Ishikawa (cell line): ENCODE results near the gene ACHE.

Experiments
- CEBPB ChIP-seq: IDR thresholded peaks from 2 replicates; pipeline ENCODE4 v1.6.1; 2012
- CREB1 ChIP-seq: IDR thresholded peaks from 2 replicates; pipeline ENCODE4 v1.6.1; 2012; ENCODE audit warnings: low read depth
- EGR1 ChIP-seq: IDR thresholded peaks from 2 replicates; pipeline ENCODE4 v1.6.1; 2012
- EP300 ChIP-seq: IDR thresholded peaks from 2 replicates; pipeline ENCODE4 v1.6.1; 2012; ENCODE audit warnings: borderline replicate concordance
- FOXM1 ChIP-seq: IDR thresholded peaks from 2 replicates; pipeline ENCODE4 v1.6.1; 2012; ENCODE audit warnings: low read depth, borderline replicate concordance
- MAX ChIP-seq: IDR thresholded peaks from 2 replicates; pipeline ENCODE4 v1.6.1; 2012
- NFIC ChIP-seq: IDR thresholded peaks from 2 replicates; pipeline ENCODE4 v1.6.1; 2012
- RAD21 ChIP-seq: IDR thresholded peaks from 2 replicates; pipeline ENCODE4 v1.6.1; 2012; ENCODE audit warnings: low read depth
- REST ChIP-seq: IDR thresholded peaks from 2 replicates; pipeline ENCODE4 v1.6.1; 2012; ENCODE audit warnings: low read depth, mild to moderate bottlenecking
- TAF1 ChIP-seq: IDR thresholded peaks from 2 replicates; pipeline ENCODE4 v1.6.1; 2012; ENCODE audit warnings: low read depth, mild to moderate bottlenecking
- TCF12 ChIP-seq: IDR thresholded peaks from 2 replicates; pipeline ENCODE4 v1.6.1; 2012; ENCODE audit warnings: low read depth
- TEAD4 ChIP-seq: IDR thresholded peaks from 2 replicates; pipeline ENCODE4 v1.6.1; 2012
- USF1 ChIP-seq: IDR thresholded peaks from 2 replicates; pipeline ENCODE4 v1.6.1; 2012
- YY1 ChIP-seq: IDR thresholded peaks from 2 replicates; pipeline ENCODE4 v1.6.1; 2012; ENCODE audit warnings: low read depth
- ZBTB7A ChIP-seq: IDR thresholded peaks from 2 replicates; pipeline ENCODE4 v1.6.1; 2012; ENCODE audit warnings: low read depth

Gene ACHE

GRCh38 chr7:100929808-100930174 lies 34.1 kb upstream of the ACHE start:
- no peak for TF ChIP-seq RAD21
- TF ChIP-seq EGR1: no peak
- TF ChIP-seq EP300: no peak
- TF ChIP-seq YY1: no peak
- no peak for TF ChIP-seq TEAD4
- no peak for TF ChIP-seq USF1

- TF ChIP-seq NFIC (no peak), USF1 (no peak)
Observed at GRCh38 chr7:100921039-100921438, 25.4 kb upstream of the ACHE start.

- TF ChIP-seq MAX (no peak), TCF12 (no peak), REST (no peak), ZBTB7A (no peak)
Observed at GRCh38 chr7:100914879-100915447, 19.3 kb upstream of the ACHE start.

GRCh38 chr7:100914208-100914878 lies 18.7 kb upstream of the ACHE start:
- TF ChIP-seq REST: no peak
- TF ChIP-seq ZBTB7A: no peak
- no peak for TF ChIP-seq CREB1
- no peak for TF ChIP-seq EP300
- TF ChIP-seq USF1: no peak
- TF ChIP-seq TCF12: no peak
- TF ChIP-seq EGR1: no peak

- TF ChIP-seq USF1: no peak
- no peak for TF ChIP-seq REST
- TF ChIP-seq CREB1: no peak
- TF ChIP-seq MAX: no peak
- TF ChIP-seq YY1: no peak
- TF ChIP-seq EP300: no peak
- no peak for TF ChIP-seq ZBTB7A
- TF ChIP-seq NFIC: no peak
- TF ChIP-seq TAF1: no peak
- TF ChIP-seq TCF12: no peak
- no peak for TF ChIP-seq RAD21
- no peak for TF ChIP-seq FOXM1
- TF ChIP-seq TEAD4: no peak
- TF ChIP-seq CEBPB: no peak
- no peak for TF ChIP-seq EGR1
Observed at GRCh38 chr7:100911484-100911883, 15.8 kb upstream of the ACHE start.
